GM12878 (cell line): ENCODE results near the gene HELZ. TPM values are rescaled to one million over a fixed set of nuclear protein-coding genes. Genes with fewer than 3 reads are reported as not detected.

Experiments used
- ATAC-seq: fragments of 200-7000 bp; cut with Tn5 transposase; 3 replicates; pipeline ENCODE4 v1.9.1; 2020; ENCODE audit warnings: mild to moderate bottlenecking, moderate library complexity
- Bru-seq: library from RNA; stranded (reverse); fragments of 400-500 nt; gene quantifications from one replicate; lab custom pipeline; 2021; lab: Mats Ljungman, UMichigan
- BruChase-seq, 2 experiments: library from RNA; stranded (reverse); fragments of 400-500 nt; gene quantifications; one replicate each; lab custom pipeline; 2021; lab: Mats Ljungman, UMichigan
- BruUV-seq: library from RNA; stranded (reverse); fragments of 400-500 nt; replicated peaks from 2 replicates; lab custom pipeline; 2021; lab: Mats Ljungman, UMichigan
- CTCF ChIA-PET: fragments of 300-600 bp; sonication (Branson Sonifier 250); formaldehyde crosslinking; extraction: SDS; loops from one replicate; lab custom pipeline; 2021; ENCODE audit warnings: inconsistent platforms; lab: Yijun Ruan, JAX
- POLR2A ChIA-PET: fragments of 350-600 bp; formaldehyde crosslinking; extraction: SDS; loops from one replicate; lab custom pipeline; 2021; ENCODE audit warnings: inconsistent platforms; lab: Charles Lee
- RAD21 ChIA-PET: fragments of 300-600 bp; sonication (Branson Sonifier 250); formaldehyde crosslinking; loops from one replicate; lab custom pipeline; 2023; ENCODE audit warnings: antibody characterized with exemption; ENCODE audit not compliant: unreplicated experiment; lab: Charles Lee
- SMC1A ChIA-PET: fragments of 300-600 bp; sonication (Branson Sonifier 250); formaldehyde crosslinking; loops from one replicate; lab custom pipeline; 2023; ENCODE audit not compliant: unreplicated experiment, uncharacterized antibody; lab: Charles Lee
- DNase-seq: peaks from one replicate; pipeline ENCODE4 v3.0.0-alpha.2; 2011; ENCODE audit warnings: low read depth, low spot score
- FAIRE-seq: peaks from 3 replicates; lab custom pipeline; 2011; peaks lifted over from hg19 to GRCh38; lab: Jason Lieb, UNC
- H2AFZ ChIP-seq: 2 replicates; pipeline ENCODE4 v1.6.0; 2011; ENCODE audit warnings: low read depth, low read length, control low read depth; ENCODE audit not compliant: control insufficient read depth
- H3K27ac ChIP-seq: 2 replicates; pipeline ENCODE4 v1.5.1; 2011; ENCODE audit warnings: control low read depth; ENCODE audit not compliant: control insufficient read depth, insufficient read depth
- H3K27me3 ChIP-seq, 2 experiments: replicated peaks in 1 of 2; 2 replicates each; pipeline versions ENCODE4 v1.6.0 to v1.6.1; 2011; ENCODE audit warnings: low read length in 1 of 2; ENCODE audit not compliant: control insufficient read depth in 2 of 2, insufficient read depth in 2 of 2
- H3K36me3 ChIP-seq, 2 experiments: 2 replicates each; pipeline ENCODE4 v1.5.1; 2011; ENCODE audit warnings: low read length in 1 of 2; ENCODE audit not compliant: control insufficient read depth in 2 of 2, insufficient read depth in 2 of 2
- H3K4me1 ChIP-seq: 2 replicates; pipeline ENCODE4 v1.6.1; 2011; ENCODE audit warnings: mild to moderate bottlenecking, low read length, moderate library complexity, mixed read lengths; ENCODE audit not compliant: control insufficient read depth, insufficient read depth
- H3K4me2 ChIP-seq: 2 replicates; pipeline ENCODE4 v1.6.0; 2011; ENCODE audit warnings: control low read depth; ENCODE audit not compliant: control insufficient read depth, insufficient read depth
- H3K4me3 ChIP-seq: fragments of 200-600 bp; sonication (generic); 2 replicates; pipeline ENCODE4 v1.5.1; 2016
- H3K79me2 ChIP-seq: 2 replicates; pipeline ENCODE4 v1.6.0; 2011; ENCODE audit warnings: low read length; ENCODE audit not compliant: control insufficient read depth, insufficient read depth
- H3K9ac ChIP-seq: 2 replicates; pipeline ENCODE4 v1.8.0; 2011; ENCODE audit warnings: low read length, control low read depth, mixed read lengths; ENCODE audit not compliant: control insufficient read depth, insufficient read depth
- H3K9me3 ChIP-seq: replicated peaks from 3 replicates; pipeline ENCODE4 v1.5.1; 2011; ENCODE audit warnings: mild to moderate bottlenecking, low read length; ENCODE audit not compliant: control insufficient read depth, insufficient read depth
- H4K20me1 ChIP-seq: 2 replicates; pipeline ENCODE4 v1.6.0; 2011; ENCODE audit not compliant: control insufficient read depth, insufficient read depth
- BHLHE40 ChIP-seq, 2 experiments: fragments of 450-650 bp in 1 of 2; IDR thresholded peaks; 2 replicates each; pipeline ENCODE4 v1.6.1; 2011 to 2017; ENCODE audit warnings: low read depth in 2 of 2, borderline replicate concordance in 1 of 2, improper control_type of control experiment in 1 of 2, low read length in 1 of 2, mild to moderate bottlenecking in 1 of 2
- CREB1 ChIP-seq: IDR thresholded peaks from 2 replicates; pipeline ENCODE4 v1.6.1; 2012; ENCODE audit warnings: low read depth, mild to moderate bottlenecking, inconsistent platforms
- CREM ChIP-seq: IDR thresholded peaks from 2 replicates; pipeline ENCODE4 v1.6.1; 2014; ENCODE audit warnings: antibody characterized with exemption, low read depth
- GATAD2B ChIP-seq: fragments of 450-650 bp; conservative IDR thresholded peaks from 2 replicates; pipeline ENCODE4 v1.6.1; 2017; ENCODE audit warnings: low read depth, mild to moderate bottlenecking, moderate library complexity
- HDGF ChIP-seq: fragments of 450-650 bp; IDR thresholded peaks from 2 replicates; pipeline ENCODE4 v1.6.1; 2016; ENCODE audit warnings: antibody characterized with exemption
- IKZF1 ChIP-seq: fragments of 450-650 bp; conservative IDR thresholded peaks from 2 replicates; pipeline ENCODE4 v1.6.1; 2017; ENCODE audit warnings: antibody characterized with exemption, mild to moderate bottlenecking
- MEF2B ChIP-seq: fragments of 450-650 bp; IDR thresholded peaks from 2 replicates; pipeline ENCODE4 v1.6.1; 2018; ENCODE audit warnings: mild to moderate bottlenecking, moderate library complexity; ENCODE audit not compliant: partially characterized antibody, poor library complexity, severe bottlenecking
- MXI1 ChIP-seq: fragments of 150-350 bp; IDR thresholded peaks from 2 replicates; pipeline ENCODE4 v1.6.1; 2011; ENCODE audit warnings: low read depth, mild to moderate bottlenecking, inconsistent platforms, low read length, improper control_type of control experiment
- POLR2A ChIP-seq: IDR thresholded peaks from 2 replicates; pipeline ENCODE4 v1.6.1; 2011; ENCODE audit warnings: low read depth, mild to moderate bottlenecking, low read length
- POU2F2 ChIP-seq: IDR thresholded peaks from 3 replicates; pipeline ENCODE4 v1.6.1; 2011; ENCODE audit warnings: low read depth, mild to moderate bottlenecking, low read length, borderline replicate concordance
- SIN3A ChIP-seq: IDR thresholded peaks from 2 replicates; pipeline ENCODE4 v1.6.1; 2012; ENCODE audit warnings: low read depth, low read length, improper control_type of control experiment
- SMAD1 ChIP-seq: fragments of 450-650 bp; IDR thresholded peaks from 2 replicates; pipeline ENCODE4 v1.6.1; 2018; ENCODE audit warnings: mild to moderate bottlenecking, low read depth; ENCODE audit not compliant: partially characterized antibody
- SMARCA5 ChIP-seq: fragments of 450-650 bp; IDR thresholded peaks from 2 replicates; pipeline ENCODE4 v1.6.1; 2017; ENCODE audit warnings: mild to moderate bottlenecking
- WRNIP1 ChIP-seq: IDR thresholded peaks from 2 replicates; pipeline ENCODE4 v1.6.1; 2011; ENCODE audit warnings: low read depth, low read length, improper control_type of control experiment, borderline replicate concordance
- ZNF207 ChIP-seq: fragments of 450-650 bp; IDR thresholded peaks from 2 replicates; pipeline ENCODE4 v1.6.1; 2014; ENCODE audit warnings: antibody characterized with exemption, mild to moderate bottlenecking, borderline replicate concordance
- WGBS: methylation state at CpG from one replicate; pipeline ENCODE4 v1.1.6; 2016; ENCODE audit warnings: low lambda C conversion rate; ENCODE audit not compliant: insufficient replicate concordance, insufficient coverage; ENCODE audit errors: missing lambda C conversion rate; 5-methylcytosine and 5-hydroxymethylcytosine counted together
- in situ Hi-C: fragments of 300-500 bp; cut with MboI; formaldehyde crosslinking; loops from 9 replicates; pipeline ENCODE4 v1.14.3; 2018; ENCODE audit warnings: mixed read lengths
- intact Hi-C: fragments of 100-400 bp; cut with micrococcal nuclease; formaldehyde crosslinking; loops from one replicate; pipeline ENCODE4 v1.14.2; 2022; ENCODE audit not compliant: unreplicated experiment
- long read RNA-seq, 2 experiments: library from polyadenylated mRNA; unstranded; transcript quantifications; one replicate each; pipeline ENCODE4 v2.0.0, GENCODE V29; 2019 to 2020
- polyA minus RNA-seq, 3 experiments: library from RNA; depleted of rRNA, polyadenylated mRNA; stranded (reverse); fragments of >200 nt; gene quantifications; 2 replicates each; pipeline ENCODE4 v1.2.3, GENCODE V29; 2011
- polyA plus RNA-seq, 11 experiments: library from polyadenylated mRNA; depleted of rRNA in 4 of 11; unstranded in 6 of 11; stranded (reverse) in 5 of 11; fragments of >200 nt; fragmentation: Nextera tagmentation in 4 of 11; fragmentation: Illumina TruSeq in 1 of 11; extraction: Ambion mirVana in 4 of 11; extraction: Trizol in 1 of 11; gene quantifications; 1 replicate in 1 of 11; 2 replicates in 10 of 11; pipeline versions ENCODE4 v1.2.1 to v1.2.3, GENCODE V29; 2011 to 2016; ENCODE audit warnings: inconsistent platforms in 2 of 11, missing spikeins in 2 of 11, low read depth in 1 of 11
- total RNA-seq, 4 experiments: library from RNA; depleted of rRNA in 3 of 4; stranded (reverse); fragments of >200 nt in 3 of 4; fragmentation: Illumina TruSeq in 1 of 4; extraction: Trizol in 1 of 4; gene quantifications; 2 replicates each; pipeline versions ENCODE4 v1.2.1 to v1.2.3, GENCODE V29; 2013 to 2021
- TF ChIP-seq, protein P1 (sequence below): IDR thresholded peaks from 2 replicates; pipeline ENCODE4 v1.6.1; 2012; ENCODE audit warnings: low read depth, low read length, improper control_type of control experiment
- TF ChIP-seq, protein P2 (sequence below): fragments of 450-650 bp; conservative IDR thresholded peaks from 2 replicates; pipeline ENCODE4 v1.6.1; 2017; ENCODE audit warnings: mild to moderate bottlenecking, moderate library complexity

HELZ gene
- total RNA-seq (2013; cell fraction: nucleolus; rRNA removed): 555 TPM in 2 replicates
- total RNA-seq (2014; rRNA removed): 16.7 and 19.6 TPM in 2 replicates
- total RNA-seq (2014; rRNA removed; fragmentation: Illumina TruSeq; extraction: Trizol): 21.5 and 23.4 TPM in 2 replicates
- total RNA-seq (2021): 32.7 and 36.4 TPM in 2 replicates
- polyA plus RNA-seq (2011; ENCODE audit: low read depth): 11.2 TPM
- 29.3 and 42.1 TPM in 2 replicates for polyA plus RNA-seq (2011; rRNA removed)
- polyA plus RNA-seq (2011; cell fraction: cytosol; rRNA removed): 15.3 and 21.5 TPM in 2 replicates
- polyA plus RNA-seq (2011; cell fraction: nucleus; rRNA removed): 25.9 and 29.8 TPM in 2 replicates
- 8.9 and 12.1 TPM in 2 replicates for polyA plus RNA-seq (2012)
- 12.6 and 15.6 TPM in 2 replicates for polyA plus RNA-seq (2014; fragmentation: Illumina TruSeq; extraction: Trizol)
- 1 to 10 TPM; 1.5 to 8.1 TPM for polyA plus RNA-seq (2014; fragmentation: Nextera tagmentation; extraction: Ambion mirVana)
- polyA plus RNA-seq (2014; rRNA removed): 7.3 and 7.9 TPM in 2 replicates
- 10 to 100 TPM; 34.1 to 36.8 TPM for polyA plus RNA-seq (2016; fragmentation: Nextera tagmentation; extraction: Ambion mirVana)
- 89.5 and 125 TPM in 2 replicates for polyA minus RNA-seq (2011; rRNA and poly(A)+ RNA removed)
- polyA minus RNA-seq (2011; cell fraction: cytosol; rRNA and poly(A)+ RNA removed): 29.2 and 29.9 TPM in 2 replicates
- polyA minus RNA-seq (2011; cell fraction: nucleus; rRNA and poly(A)+ RNA removed): 88.5 and 107 TPM in 2 replicates
- Bru-seq, nascent RNA: percentile 90 among the genes with signal in this experiment
- percentile 84 among the genes with signal in this experiment for BruChase-seq, experiment 1, labeled RNA remaining after a 6-hour chase
- BruChase-seq, experiment 2, labeled RNA remaining after a 2-hour chase: percentile 89 among the genes with signal in this experiment
- long read RNA-seq, experiment 1, partial matches to known transcripts: 4 of 11 reads
- long read RNA-seq, experiment 1, other reads (novel, unspliced or antisense): 7 of 11 reads
- long read RNA-seq, experiment 2, transcript HELZ-202 (14 exons, 1,872 nt): major isoform, 19 of 72 reads
- long read RNA-seq, experiment 2, partial matches to known transcripts: 27 of 72 reads
- long read RNA-seq, experiment 2, other reads (novel, unspliced or antisense): 26 of 72 reads

DNA sequence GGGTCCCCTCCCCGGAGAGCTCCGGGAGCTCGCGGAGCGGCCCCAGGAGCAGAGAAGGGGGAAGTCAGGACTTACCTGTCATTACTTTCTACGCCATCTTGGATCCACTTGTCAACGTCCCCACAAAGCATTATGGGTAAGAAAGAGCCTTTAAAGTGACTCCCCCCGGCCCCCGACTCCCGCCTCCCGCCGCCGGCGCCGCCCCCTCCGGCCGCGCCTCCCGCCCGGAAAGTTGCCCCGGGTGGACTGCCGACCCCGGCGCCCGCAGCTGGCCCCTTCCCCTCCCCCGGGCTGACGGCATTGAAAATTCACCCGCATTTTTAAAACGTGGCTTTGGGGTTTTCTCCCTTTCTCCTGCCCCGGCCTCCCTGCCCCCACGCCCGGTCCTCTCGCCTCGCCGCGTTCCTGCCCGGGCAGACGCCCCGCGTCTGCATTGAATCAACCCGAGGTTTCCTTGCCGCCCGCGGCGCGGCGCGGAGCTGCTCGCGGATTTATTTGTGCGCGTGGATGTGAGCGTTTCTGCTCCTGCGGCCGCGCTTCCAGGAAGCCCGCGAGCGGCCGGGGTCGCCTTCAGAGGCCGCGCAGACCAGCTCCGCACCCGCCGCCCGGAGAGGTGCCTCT lies at the start of gene HELZ:
Gene HELZ (minus strand): TSS at position 124 of the 621 bp plus-strand sequence. CDS start 26,392 bp downstream, outside the sequence.
- H2AFZ ChIP-seq: peak within 1 kb of the TSS; percentile 77
- RAD21 ChIA-PET: interaction anchor here (1.3 kb wide), 1 partner anchor 46 kb away, joined by 3 read pairs; no protein-coding TSS in a partner anchor
- peak within 1 kb of the TSS; percentile 88 for H3K4me3 ChIP-seq
- intact Hi-C loops: no loop called here
- FAIRE-seq (peak; percentile 91), ATAC-seq (peak; percentile 77), DNase-seq (peak; percentile 25)
- H3K27ac ChIP-seq: peak within 1 kb of the TSS; percentile 76
- peaks cover 0 to 3% of the 10 kb centered on the region in 2 experiments; a peak in 1 of 4 replicates for H3K36me3 ChIP-seq
- peak within 1 kb of the TSS; percentile 92 for H3K4me2 ChIP-seq
- CTCF ChIA-PET: interaction anchor here (0.7 kb wide), 1 partner anchor 533 kb away, joined by 4 read pairs; no protein-coding TSS in a partner anchor
- SMC1A ChIA-PET: no interaction called here
- in situ Hi-C loops: no loop called here
- POLR2A ChIA-PET: interaction anchor here (0.6 kb wide), 1 partner anchor 1982 kb away, joined by 3 read pairs; no protein-coding TSS in a partner anchor
- BruUV-seq: TSS peak; percentile 94
- H4K20me1 ChIP-seq: no peaks in the 10 kb centered on the region
- H3K9me3 ChIP-seq: no peaks in the 10 kb centered on the region
- no peaks in the 10 kb centered on the region for H3K27me3 ChIP-seq
- 1% methylated on average over 53 of the region's 67 CpGs for WGBS
- H3K9ac ChIP-seq: peak within 1 kb of the TSS; percentile 80
- H3K79me2 ChIP-seq: peaks cover 21% of the 10 kb centered on the region
- H3K4me1 ChIP-seq: peaks cover 13% of the 10 kb centered on the region
- TF ChIP-seq CREM (0 out of 2 replicates have a peak, but pooled peaks have one; percentile 14), POU2F2 (0 out of 3 replicates have a peak, but pooled peaks have one; percentile 14), CREB1 (0 out of 2 replicates have a peak, but pooled peaks have one; percentile 10), HDGF (no peak), WRNIP1 (no peak), SMAD1 (no peak), IKZF1 (peak; percentile 47; the same call in 1 of the 2 replicates), SMARCA5 (0 out of 2 replicates have a peak, but pooled peaks have one; percentile 7), BHLHE40 (IDR thresholded peaks at IDR 0.05; ENCODE audit: borderline replicate concordance in 1 of 2, low read depth in 2 of 2, low read length in 1 of 2) (peak in 1 of 2 experiments; percentile 12; a peak in 1 of 4 replicates), MXI1 (no peak), GATAD2B (peak; percentile 30), SIN3A (0 out of 2 replicates have a peak, but pooled peaks have one; percentile 32), ZNF207 (no peak), POLR2A (peak; percentile 65), MEF2B (peak; percentile 10)
- TF ChIP-seq, protein P1, sequence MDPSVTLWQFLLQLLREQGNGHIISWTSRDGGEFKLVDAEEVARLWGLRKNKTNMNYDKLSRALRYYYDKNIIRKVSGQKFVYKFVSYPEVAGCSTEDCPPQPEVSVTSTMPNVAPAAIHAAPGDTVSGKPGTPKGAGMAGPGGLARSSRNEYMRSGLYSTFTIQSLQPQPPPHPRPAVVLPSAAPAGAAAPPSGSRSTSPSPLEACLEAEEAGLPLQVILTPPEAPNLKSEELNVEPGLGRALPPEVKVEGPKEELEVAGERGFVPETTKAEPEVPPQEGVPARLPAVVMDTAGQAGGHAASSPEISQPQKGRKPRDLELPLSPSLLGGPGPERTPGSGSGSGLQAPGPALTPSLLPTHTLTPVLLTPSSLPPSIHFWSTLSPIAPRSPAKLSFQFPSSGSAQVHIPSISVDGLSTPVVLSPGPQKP: no peak
- TF ChIP-seq, protein P2, sequence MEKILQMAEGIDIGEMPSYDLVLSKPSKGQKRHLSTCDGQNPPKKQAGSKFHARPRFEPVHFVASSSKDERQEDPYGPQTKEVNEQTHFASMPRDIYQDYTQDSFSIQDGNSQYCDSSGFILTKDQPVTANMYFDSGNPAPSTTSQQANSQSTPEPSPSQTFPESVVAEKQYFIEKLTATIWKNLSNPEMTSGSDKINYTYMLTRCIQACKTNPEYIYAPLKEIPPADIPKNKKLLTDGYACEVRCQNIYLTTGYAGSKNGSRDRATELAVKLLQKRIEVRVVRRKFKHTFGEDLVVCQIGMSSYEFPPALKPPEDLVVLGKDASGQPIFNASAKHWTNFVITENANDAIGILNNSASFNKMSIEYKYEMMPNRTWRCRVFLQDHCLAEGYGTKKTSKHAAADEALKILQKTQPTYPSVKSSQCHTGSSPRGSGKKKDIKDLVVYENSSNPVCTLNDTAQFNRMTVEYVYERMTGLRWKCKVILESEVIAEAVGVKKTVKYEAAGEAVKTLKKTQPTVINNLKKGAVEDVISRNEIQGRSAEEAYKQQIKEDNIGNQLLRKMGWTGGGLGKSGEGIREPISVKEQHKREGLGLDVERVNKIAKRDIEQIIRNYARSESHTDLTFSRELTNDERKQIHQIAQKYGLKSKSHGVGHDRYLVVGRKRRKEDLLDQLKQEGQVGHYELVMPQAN: peak; percentile 20; the same call in 1 of the 2 replicates
